IgD-negative memory B cell (primary cell): ENCODE measurements around the gene PACSIN1. TPM values are rescaled to one million over a fixed set of nuclear protein-coding genes. Genes with fewer than 3 reads are reported as not detected.
A peak's percentile ranks its signal among the peaks of the same experiment; 100 is the strongest.

Source experiments
- H3K27ac Mint-ChIP-seq, 3 donors: one replicate each; pipeline ENCODE4 v1.8.0; 2020 to 2022; ENCODE audit warnings: mild to moderate bottlenecking in 3 of 3, mixed read lengths in 3 of 3, moderate library complexity in 1 of 3
- H3K27me3 Mint-ChIP-seq: one replicate; pipeline ENCODE4 v1.8.0; 2021; ENCODE audit warnings: mixed read lengths
- H3K36me3 Mint-ChIP-seq: one replicate; pipeline ENCODE4 v1.8.0; 2020; ENCODE audit warnings: mild to moderate bottlenecking, mixed read lengths
- H3K4me1 Mint-ChIP-seq, 3 donors: one replicate each; pipeline ENCODE4 v1.8.0; 2020 to 2022; ENCODE audit warnings: mixed read lengths in 3 of 3, mild to moderate bottlenecking in 1 of 3
- H3K4me3 Mint-ChIP-seq, 4 donors: one replicate each; pipeline ENCODE4 v1.8.0; 2020 to 2022; ENCODE audit warnings: mild to moderate bottlenecking in 4 of 4, mixed read lengths in 4 of 4, moderate library complexity in 3 of 4
- H3K9me3 Mint-ChIP-seq, 3 donors: one replicate each; pipeline ENCODE4 v1.8.0; 2020 to 2021; ENCODE audit warnings: mixed read lengths in 3 of 3, mild to moderate bottlenecking in 1 of 3
- polyA plus RNA-seq: library from polyadenylated mRNA; unstranded; fragments of 300-500 nt; fragmentation: Illumina TruSeq; gene quantifications from one replicate; pipeline ENCODE4 v1.2.3, GENCODE V29; 2021

Gene PACSIN1
- polyA plus RNA-seq, 1 donor from 2014 or later: not detected

DNA sequence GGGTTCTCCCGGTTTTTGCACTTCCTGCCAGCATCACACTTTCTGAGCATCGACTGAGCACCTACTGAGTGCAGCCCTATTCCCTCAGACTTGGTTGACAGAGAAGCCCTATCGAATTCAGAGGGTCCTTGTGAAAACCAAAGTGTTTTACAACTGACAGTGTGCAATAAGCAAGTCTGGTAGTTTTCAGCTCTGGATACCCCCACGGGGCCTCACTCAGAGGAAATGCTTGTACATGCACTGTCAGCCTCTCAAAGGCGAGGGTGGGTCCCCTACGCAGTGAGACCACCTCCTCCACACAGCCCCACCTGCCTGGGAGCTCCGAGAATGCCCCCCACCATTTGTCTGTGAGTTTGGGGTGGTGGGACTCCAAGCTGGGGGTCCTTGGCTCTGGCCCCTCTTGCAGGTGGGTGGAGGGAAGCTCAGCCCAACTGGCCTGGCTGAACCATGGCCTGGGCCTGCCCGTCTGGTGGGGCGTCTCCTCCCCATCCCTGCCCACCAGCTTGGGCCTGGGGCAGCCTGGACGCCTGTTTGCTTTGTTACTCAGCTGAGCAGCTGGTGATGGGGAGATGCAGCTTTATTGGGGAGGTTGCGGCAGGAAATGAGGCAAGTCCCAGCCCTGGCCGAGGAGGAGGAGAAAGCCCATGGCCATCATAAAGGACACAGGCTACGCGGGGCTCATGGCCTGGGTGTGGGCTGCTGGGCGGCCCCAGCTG is 88.6 kb downstream of the PACSIN1 start:
- H3K9me3 Mint-ChIP-seq: peaks cover 0 to 5% (median 0%) of the 10 kb centered on the region in 3 donors
- H3K4me1 Mint-ChIP-seq: peaks cover 0 to 6% (median 3%) of the 10 kb centered on the region in 3 donors
- no peaks in the 10 kb centered on the region for H3K36me3 Mint-ChIP-seq
- peaks cover 6% of the 10 kb centered on the region for H3K27me3 Mint-ChIP-seq
- H3K4me3 Mint-ChIP-seq: no peak overlapping the region
- no peak overlapping the region for H3K27ac Mint-ChIP-seq

DNA sequence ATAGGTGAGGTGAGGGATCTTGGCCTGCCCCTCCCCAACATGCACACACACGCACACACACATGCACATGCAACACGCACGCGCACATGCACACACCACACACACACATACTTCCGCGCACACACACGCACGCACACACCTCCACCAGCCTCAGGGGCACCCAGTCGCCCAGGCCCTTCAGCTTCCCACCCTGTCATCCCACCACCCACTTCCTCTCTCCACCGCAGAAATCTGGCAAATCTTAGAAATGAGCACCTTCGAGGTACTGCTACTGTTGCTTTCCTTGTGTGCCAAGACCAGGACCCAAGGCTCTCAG is 89.1 kb downstream of the PACSIN1 start:
- H3K9me3 Mint-ChIP-seq: peaks cover 0 to 5% (median 0%) of the 10 kb centered on the region in 3 donors
- H3K4me1 Mint-ChIP-seq: peaks cover 0 to 6% (median 3%) of the 10 kb centered on the region in 3 donors
- H3K27ac Mint-ChIP-seq: peak overlapping the region in 1 of 3 donors; percentile 92
- H3K4me3 Mint-ChIP-seq: no peak overlapping the region
- peaks cover 6% of the 10 kb centered on the region for H3K27me3 Mint-ChIP-seq
- H3K36me3 Mint-ChIP-seq: no peaks in the 10 kb centered on the region

DNA sequence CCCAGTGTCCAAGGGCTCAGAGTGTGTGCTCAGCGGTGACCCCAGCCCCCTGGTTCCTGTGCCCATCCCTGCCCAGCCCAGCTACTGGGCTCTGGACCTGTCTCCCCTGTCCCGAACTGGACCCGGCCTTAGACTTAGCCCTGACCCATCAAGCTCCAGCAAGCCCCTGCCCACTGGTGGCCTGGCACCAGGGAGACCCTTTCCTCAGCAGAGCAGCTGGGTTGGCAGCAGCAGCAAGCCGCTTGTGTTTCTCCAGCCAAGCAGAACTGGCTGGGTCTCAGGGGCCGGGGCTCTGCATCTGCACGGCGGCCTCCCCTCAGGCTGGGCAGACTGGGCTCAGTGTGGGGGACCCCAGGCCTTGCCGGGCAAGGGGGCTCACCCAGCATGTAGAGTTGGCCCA is 89.5 kb downstream of the PACSIN1 start:
- H3K27ac Mint-ChIP-seq: peak overlapping the region in 1 of 3 donors; percentile 92
- peaks cover 6% of the 10 kb centered on the region for H3K27me3 Mint-ChIP-seq
- H3K4me3 Mint-ChIP-seq: no peak overlapping the region
- no peaks in the 10 kb centered on the region for H3K36me3 Mint-ChIP-seq
- peaks cover 0 to 5% (median 0%) of the 10 kb centered on the region in 3 donors for H3K9me3 Mint-ChIP-seq
- peaks cover 0 to 6% (median 3%) of the 10 kb centered on the region in 3 donors for H3K4me1 Mint-ChIP-seq

DNA sequence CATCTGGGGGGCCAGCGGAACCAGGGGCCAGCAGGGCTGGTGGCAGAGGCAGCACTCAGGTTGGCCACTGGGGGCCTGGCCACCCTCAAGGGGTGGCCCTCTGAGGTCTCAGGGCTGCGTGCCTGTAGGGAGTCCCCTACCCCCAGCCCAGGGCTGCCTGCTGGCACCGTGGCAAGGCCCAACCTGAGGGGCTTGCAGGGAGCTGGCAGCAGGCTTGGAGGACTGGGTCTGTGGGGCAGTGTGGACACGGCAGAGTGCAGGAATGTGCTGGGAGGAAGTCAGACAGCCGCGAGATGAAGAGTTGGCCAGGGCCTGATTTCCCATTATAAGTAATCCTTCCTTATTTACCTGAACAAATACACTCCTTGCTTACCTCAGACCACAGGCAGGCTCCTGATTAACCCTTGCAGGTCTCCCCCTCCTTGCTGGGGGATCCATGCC is 90.2 kb downstream of the PACSIN1 start, which contains the start of gene SPDEF:
SPDEF (minus strand) TSS at position 299 of the 441 bp plus-strand sequence. CDS start 11,874 bp downstream, outside the sequence.
- Mint-ChIP-seq H3K27ac (peak within 1 kb of the TSS in 1 of 3 donors; percentile 92), H3K36me3 (peaks cover 1% of the 10 kb centered on the region), H3K9me3 (peaks cover 0 to 5% (median 0%) of the 10 kb centered on the region in 3 donors), H3K4me1 (peaks cover 0 to 6% (median 3%) of the 10 kb centered on the region in 3 donors), H3K27me3 (peaks cover 6% of the 10 kb centered on the region), H3K4me3 (no peak within 1 kb of the TSS)

DNA sequence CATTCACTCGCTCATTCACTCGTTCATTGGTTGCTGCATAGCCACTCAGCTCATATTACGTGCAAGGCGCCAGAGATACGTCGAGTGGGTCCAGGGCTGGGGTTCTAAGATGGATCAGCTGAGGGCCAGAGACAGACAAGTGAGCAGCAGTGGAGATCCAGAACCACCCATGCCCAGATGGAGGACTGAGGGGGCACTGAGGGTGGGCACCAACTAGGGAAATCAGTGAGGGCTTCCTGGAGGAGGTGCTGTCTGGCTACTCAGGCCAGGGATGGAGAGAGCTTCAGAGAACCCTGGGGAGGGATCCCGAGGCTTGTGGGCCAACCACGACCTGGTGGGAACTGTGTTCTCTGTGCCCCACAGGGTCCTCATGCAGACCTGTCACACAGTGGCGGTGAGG is 90.6 kb downstream of the PACSIN1 start:
- peaks cover 1% of the 10 kb centered on the region for H3K36me3 Mint-ChIP-seq
- H3K27ac Mint-ChIP-seq: no peak overlapping the region
- H3K9me3 Mint-ChIP-seq: peaks cover 0 to 5% (median 0%) of the 10 kb centered on the region in 3 donors
- peaks cover 0 to 6% (median 3%) of the 10 kb centered on the region in 3 donors for H3K4me1 Mint-ChIP-seq
- H3K4me3 Mint-ChIP-seq: no peak overlapping the region
- H3K27me3 Mint-ChIP-seq: peaks cover 6% of the 10 kb centered on the region

DNA sequence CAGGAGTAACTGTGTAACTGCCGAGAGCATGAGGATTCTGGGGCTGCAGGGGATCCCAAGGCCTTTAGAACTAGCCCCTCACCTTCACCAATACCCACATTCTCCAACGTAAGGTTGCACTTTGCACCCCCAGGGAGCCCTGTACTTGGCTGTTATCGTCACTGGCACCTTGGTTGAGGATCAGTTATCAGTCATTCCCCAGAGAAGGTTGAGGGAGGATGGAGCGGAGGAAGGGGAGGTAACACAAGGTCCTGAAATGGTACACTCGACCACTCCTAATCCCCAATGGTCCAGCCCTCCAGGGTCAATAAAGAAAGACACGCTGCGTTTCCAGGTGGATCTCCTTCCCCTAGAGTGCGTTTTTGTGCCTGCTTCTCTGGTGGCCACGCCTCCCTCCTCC is 91.4 kb downstream of the PACSIN1 start:
- peaks cover 0 to 6% (median 3%) of the 10 kb centered on the region in 3 donors for H3K4me1 Mint-ChIP-seq
- no peak overlapping the region for H3K27ac Mint-ChIP-seq
- no peak overlapping the region for H3K4me3 Mint-ChIP-seq
- peaks cover 0 to 5% (median 0%) of the 10 kb centered on the region in 3 donors for H3K9me3 Mint-ChIP-seq
- peaks cover 1% of the 10 kb centered on the region for H3K36me3 Mint-ChIP-seq
- H3K27me3 Mint-ChIP-seq: peaks cover 8% of the 10 kb centered on the region

DNA sequence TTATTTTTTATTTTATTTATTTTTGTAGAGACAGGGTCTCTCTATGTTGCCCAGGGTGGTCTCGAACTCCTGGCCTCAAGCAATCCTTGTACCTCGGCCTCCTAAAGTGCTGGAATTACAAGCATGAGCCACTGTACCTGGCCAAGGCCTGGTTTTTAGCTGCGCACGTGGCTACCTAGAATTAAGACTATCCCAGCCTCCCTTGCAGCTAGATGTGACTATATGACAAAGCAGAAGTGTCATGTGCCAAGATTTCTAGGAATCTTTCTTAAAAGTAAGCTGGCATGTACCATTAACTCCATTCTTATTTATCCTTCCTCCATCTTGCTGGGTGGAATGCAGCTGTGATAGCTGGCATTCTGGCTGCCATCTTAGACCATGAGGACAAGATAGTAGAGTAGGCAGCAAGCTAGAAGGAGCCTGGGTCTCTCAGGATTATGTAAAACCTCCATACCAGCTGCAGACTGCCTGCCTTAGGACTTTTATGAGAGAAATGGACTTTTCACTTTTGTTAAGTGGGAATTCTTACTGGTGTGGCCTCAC is 92.4 kb downstream of the PACSIN1 start:
- Mint-ChIP-seq H3K36me3 (peaks cover 1% of the 10 kb centered on the region), H3K4me3 (no peak overlapping the region), H3K4me1 (peaks cover 0 to 6% (median 3%) of the 10 kb centered on the region in 3 donors), H3K27me3 (peaks cover 3% of the 10 kb centered on the region), H3K27ac (no peak overlapping the region), H3K9me3 (peaks cover 0 to 5% (median 0%) of the 10 kb centered on the region in 3 donors)

DNA sequence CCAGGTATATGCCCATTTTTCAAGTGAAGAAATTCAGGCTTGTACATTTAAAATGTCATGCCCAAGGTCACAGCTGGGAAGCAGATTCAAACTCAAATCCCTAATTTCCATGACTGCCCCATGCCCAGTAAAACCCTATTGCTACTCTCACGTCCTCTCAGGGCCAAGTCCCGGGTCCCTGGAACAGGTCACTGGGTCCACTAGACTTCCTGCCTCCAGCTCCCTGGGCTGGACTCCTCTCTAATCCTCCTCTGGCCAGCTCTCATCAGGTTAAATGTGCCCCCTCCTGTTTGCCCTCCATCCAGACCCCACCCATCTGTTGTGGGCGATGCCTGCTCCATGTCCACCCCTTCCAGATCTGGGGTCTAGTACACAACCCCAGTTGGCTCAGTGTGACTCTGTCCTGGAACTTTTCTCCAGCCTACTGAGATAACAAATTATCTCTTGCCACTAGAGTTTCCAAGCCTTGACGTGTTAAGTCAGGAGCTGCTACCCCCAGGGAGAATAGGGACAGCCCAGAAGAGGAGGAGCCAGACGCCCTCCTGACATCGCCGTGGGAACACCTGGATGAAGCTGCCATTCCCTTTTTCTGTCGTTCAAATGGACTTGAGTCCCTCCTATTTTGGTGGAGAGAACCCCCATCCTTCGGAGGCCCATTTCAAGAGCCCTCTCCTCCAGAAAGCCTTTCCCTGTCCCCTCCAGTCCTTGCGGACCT is 93.9 kb downstream of the PACSIN1 start:
- H3K36me3 Mint-ChIP-seq: peaks cover 1% of the 10 kb centered on the region
- peaks cover 0 to 1% (median 0%) of the 10 kb centered on the region in 3 donors for H3K4me1 Mint-ChIP-seq
- H3K27ac Mint-ChIP-seq: no peak overlapping the region
- no peak overlapping the region for H3K4me3 Mint-ChIP-seq
- peaks cover 0 to 5% (median 0%) of the 10 kb centered on the region in 3 donors for H3K9me3 Mint-ChIP-seq
- peaks cover 6% of the 10 kb centered on the region for H3K27me3 Mint-ChIP-seq

DNA sequence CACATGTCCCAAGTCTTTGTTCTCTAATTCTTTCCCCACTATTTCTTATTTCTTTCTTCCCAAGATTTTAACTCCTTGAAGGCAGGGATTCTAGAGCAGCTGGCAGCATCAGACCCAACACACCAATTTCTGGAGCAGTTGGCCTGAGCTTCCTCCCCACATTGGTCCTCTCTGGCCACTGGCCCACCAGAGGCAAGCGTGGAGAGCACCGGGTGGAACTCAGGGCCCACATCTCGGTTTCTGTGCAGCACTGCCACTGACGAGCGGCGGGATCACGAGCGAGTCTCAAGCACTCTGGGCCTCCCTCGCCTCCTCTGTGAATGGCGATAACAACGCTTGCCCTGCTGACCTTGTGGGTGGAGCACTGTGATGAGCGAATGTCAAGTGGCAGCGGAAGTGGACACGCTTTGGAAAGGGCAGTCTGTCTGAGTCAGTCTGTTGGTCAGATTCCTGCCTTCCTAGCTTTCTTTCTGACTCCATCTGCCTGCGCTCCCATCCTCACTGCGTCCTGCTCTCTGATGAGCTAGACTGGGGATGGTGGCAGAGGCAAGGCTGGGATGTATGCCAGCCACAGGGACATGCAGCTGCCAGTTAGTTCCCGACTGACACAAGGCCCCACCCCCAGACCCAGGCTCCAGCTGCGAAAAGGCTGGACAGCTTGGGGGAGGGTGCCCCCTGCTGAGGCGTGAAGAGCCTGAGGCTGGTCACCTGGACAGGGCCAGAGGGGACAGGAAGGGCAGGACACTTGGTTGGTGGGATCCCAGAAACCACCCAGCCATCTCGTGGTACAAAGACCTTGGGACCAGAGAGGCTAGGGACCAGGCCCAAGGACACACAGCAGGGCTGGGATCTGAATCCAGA is 94.7 kb downstream of the PACSIN1 start:
- H3K4me1 Mint-ChIP-seq: peaks cover 0 to 1% (median 0%) of the 10 kb centered on the region in 3 donors
- peaks cover 0 to 5% (median 0%) of the 10 kb centered on the region in 3 donors for H3K9me3 Mint-ChIP-seq
- H3K4me3 Mint-ChIP-seq: no peak overlapping the region
- H3K36me3 Mint-ChIP-seq: peaks cover 1% of the 10 kb centered on the region
- H3K27ac Mint-ChIP-seq: no peak overlapping the region
- H3K27me3 Mint-ChIP-seq: peaks cover 6% of the 10 kb centered on the region

DNA sequence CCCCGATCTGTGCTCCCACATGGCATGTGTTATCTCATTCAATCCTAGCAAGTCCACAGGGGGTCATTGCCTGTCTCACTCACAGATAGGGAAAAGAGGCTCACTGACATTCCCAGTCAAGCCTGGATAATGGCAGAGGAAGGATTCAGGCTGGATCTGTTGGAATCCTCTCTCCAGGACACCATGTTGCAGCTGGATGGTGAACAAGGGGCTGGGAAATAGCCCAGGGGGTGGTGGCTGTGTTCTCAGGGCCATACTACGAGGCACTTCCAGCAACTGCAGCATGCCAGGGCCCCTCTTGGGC is 95.3 kb downstream of the PACSIN1 start:
- Mint-ChIP-seq H3K27me3 (peaks cover 6% of the 10 kb centered on the region), H3K36me3 (peaks cover 1% of the 10 kb centered on the region), H3K27ac (no peak overlapping the region), H3K9me3 (peaks cover 0 to 5% (median 0%) of the 10 kb centered on the region in 3 donors), H3K4me3 (no peak overlapping the region), H3K4me1 (peaks cover 0 to 1% (median 0%) of the 10 kb centered on the region in 3 donors)

DNA sequence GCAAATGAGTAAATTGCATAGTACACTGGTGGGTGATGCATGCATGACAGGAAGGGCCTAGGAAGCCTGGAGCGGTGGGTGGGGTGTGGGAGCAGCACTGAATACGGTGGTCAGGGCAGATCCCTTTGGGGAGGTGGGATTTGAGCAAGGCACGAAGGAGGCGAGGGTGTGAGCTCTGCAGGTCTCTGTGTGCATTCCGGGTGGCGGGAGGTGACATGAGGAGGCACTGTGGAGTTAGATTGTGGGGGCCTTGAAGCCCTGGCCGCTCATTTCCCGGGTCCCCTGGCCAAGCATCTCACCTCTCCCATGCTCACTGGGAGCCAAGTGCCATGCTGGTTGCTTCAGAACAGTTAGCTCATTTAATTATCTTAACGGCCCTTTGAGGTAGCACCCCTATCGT is 96.5 kb downstream of the PACSIN1 start:
- Mint-ChIP-seq H3K4me3 (no peak overlapping the region), H3K36me3 (peaks cover 1% of the 10 kb centered on the region), H3K9me3 (peaks cover 0 to 5% (median 0%) of the 10 kb centered on the region in 3 donors), H3K4me1 (peaks cover 0 to 1% (median 0%) of the 10 kb centered on the region in 3 donors), H3K27me3 (peaks cover 5% of the 10 kb centered on the region), H3K27ac (no peak overlapping the region)

DNA sequence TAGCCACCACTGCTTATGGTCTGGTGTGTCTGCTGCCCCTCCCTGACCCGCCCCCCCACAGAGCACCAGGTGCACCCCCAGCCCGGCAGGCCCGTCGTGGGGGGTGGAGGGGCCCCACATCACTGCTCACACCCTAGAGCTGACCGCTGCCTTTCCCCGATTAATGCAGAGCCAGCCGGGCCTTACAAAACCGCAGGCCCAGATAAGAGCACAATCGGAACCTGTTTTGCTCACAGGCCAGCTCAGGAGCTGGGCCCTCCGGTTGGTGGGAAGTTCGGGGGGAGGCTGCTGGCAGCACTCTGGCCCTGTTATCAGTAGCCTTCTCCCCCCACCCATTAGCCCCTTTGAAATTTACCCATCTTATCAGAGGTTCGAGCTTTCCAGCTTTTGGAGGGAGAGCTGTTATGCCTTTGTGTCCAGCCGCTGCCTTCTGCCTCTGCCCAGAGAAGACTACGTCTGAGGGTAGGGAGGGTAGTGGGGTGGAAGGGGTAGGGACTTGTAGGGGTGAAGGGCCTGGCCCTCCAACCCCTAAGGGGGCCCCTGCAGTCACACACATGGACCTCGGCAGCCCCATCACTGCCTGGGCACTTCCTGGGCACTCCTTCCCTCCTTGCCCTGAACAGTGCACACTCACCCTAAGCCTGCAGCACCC is 97.1 kb downstream of the PACSIN1 start:
- Mint-ChIP-seq H3K4me3 (peak overlapping the region in 1 of 4 donors; percentile 41), H3K36me3 (peaks cover 1% of the 10 kb centered on the region), H3K4me1 (peaks cover 0 to 1% (median 0%) of the 10 kb centered on the region in 3 donors), H3K27me3 (peaks cover 5% of the 10 kb centered on the region), H3K9me3 (no peaks in the 10 kb centered on the region), H3K27ac (no peak overlapping the region)

DNA sequence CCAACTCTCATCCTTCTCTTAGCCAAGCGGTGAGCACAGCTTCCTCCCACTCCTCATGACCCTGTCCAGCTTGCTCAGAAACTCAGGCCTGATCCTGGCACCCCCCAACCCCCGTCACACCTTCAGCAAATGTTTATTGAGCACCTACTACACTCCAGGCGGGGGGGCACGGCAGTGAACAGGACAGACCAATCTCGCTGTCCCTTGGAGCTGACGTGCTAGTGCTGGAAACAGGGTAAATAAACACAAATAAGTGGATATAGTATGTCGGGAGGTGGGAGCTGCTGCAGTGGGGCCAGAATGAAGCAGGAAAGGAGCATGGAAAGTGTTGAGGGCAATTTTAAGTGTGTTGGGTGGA is 97.6 kb downstream of the PACSIN1 start:
- H3K36me3 Mint-ChIP-seq: peaks cover 1% of the 10 kb centered on the region
- no peaks in the 10 kb centered on the region for H3K9me3 Mint-ChIP-seq
- H3K4me1 Mint-ChIP-seq: peaks cover 0 to 1% (median 0%) of the 10 kb centered on the region in 3 donors
- H3K4me3 Mint-ChIP-seq: peak overlapping the region in 1 of 4 donors; percentile 41
- H3K27ac Mint-ChIP-seq: no peak overlapping the region
- H3K27me3 Mint-ChIP-seq: peaks cover 7% of the 10 kb centered on the region

DNA sequence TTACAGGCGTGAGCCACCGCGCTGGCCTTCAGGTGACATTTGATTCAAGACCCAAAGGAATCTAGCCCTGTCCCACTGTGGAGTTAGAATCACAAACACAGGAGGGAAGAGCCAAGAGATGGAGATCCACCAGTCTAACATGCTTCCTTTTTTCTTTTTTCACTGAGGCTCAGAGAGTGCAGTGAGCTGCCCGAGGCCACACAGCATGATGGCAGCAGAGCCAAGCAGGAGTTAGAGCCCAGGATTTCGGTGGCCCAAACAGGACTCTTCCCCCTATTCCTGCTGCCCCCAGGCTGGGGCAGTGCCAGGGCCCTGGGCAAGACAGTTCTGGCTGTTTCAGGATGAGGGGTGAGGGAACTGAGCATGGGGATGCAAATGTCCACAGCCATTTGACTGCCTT is 98.3 kb downstream of the PACSIN1 start:
- peaks cover 1% of the 10 kb centered on the region for H3K36me3 Mint-ChIP-seq
- H3K4me3 Mint-ChIP-seq: no peak overlapping the region
- H3K9me3 Mint-ChIP-seq: no peaks in the 10 kb centered on the region
- H3K27me3 Mint-ChIP-seq: peaks cover 7% of the 10 kb centered on the region
- peak overlapping the region in 1 of 3 donors; percentile 39 for H3K27ac Mint-ChIP-seq
- H3K4me1 Mint-ChIP-seq: peaks cover 0 to 1% (median 0%) of the 10 kb centered on the region in 3 donors
